Measurements from ENCODE around the gene PAM16.

The PAM16 gene

GRCh38 chr16:4369007-4369733 lies 18.0 kb upstream of the PAM16 start:
- DNase-seq (ENCODE audit: low spot score), result no peak
- in situ Hi-C loops (cut with MboI; ENCODE audit: low sequenced_read_pairs, unreplicated experiment), result no loop called here
- TF ChIP-seq, protein P1, sequence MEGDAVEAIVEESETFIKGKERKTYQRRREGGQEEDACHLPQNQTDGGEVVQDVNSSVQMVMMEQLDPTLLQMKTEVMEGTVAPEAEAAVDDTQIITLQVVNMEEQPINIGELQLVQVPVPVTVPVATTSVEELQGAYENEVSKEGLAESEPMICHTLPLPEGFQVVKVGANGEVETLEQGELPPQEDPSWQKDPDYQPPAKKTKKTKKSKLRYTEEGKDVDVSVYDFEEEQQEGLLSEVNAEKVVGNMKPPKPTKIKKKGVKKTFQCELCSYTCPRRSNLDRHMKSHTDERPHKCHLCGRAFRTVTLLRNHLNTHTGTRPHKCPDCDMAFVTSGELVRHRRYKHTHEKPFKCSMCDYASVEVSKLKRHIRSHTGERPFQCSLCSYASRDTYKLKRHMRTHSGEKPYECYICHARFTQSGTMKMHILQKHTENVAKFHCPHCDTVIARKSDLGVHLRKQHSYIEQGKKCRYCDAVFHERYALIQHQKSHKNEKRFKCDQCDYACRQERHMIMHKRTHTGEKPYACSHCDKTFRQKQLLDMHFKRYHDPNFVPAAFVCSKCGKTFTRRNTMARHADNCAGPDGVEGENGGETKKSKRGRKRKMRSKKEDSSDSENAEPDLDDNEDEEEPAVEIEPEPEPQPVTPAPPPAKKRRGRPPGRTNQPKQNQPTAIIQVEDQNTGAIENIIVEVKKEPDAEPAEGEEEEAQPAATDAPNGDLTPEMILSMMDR (IDR thresholded peaks at IDR 0.05; ENCODE audit: borderline replicate concordance, control extremely low read depth, extremely low read depth, insufficient read depth, missing control alignments), result no peak

DNA sequence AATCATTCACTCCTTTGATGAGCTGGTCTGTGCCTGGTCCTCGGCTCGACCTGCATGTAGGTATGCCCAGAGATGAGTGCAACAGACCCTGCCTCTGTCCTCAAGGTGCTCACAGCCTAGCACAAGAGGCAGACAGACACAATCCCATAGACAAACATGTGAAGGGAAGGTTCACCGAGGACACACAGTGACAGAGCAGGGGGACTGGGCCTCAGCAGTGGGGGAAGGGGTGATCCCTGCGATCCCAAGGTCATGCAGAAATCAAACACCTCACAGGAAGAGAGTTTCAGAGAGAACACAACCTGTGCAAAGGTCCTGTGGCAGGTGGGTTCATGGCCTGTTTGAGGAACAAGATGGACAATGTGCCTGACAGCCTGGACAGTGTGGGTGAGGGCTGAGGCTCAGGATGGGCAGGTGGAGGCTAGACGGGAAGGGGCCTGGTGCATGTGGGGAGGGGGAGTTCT lies 16.3 kb upstream of the PAM16 start:
- TF ChIP-seq, protein P1 (IDR thresholded peaks at IDR 0.05; ENCODE audit: borderline replicate concordance, control extremely low read depth, extremely low read depth, insufficient read depth, missing control alignments), result no peak
- in situ Hi-C loops (cut with MboI; ENCODE audit: low sequenced_read_pairs, unreplicated experiment), result no loop called here
- DNase-seq (ENCODE audit: low spot score), result no peak

DNA sequence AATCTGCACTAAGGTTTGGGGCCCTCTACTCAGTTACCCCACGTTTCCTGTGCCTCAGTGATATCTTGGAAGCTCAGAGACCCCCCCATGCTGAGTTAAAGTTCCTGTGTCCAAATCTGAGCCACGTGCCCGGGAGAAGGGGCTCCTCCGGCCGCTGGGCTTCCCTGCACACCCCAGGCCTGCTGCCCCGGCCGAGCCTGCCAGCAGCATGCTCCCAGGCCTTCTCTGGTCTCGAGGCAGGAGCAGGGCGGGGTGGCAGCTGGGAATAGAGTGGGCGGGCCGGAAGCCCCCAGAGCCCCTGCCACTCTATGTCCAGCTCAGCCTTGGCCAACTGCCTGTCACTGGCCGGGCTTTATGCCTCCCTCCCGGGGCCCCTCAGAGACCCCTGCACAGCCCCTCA lies 14.9 kb upstream of the PAM16 start:
- in situ Hi-C loops (cut with MboI; ENCODE audit: low sequenced_read_pairs, unreplicated experiment), result no loop called here
- TF ChIP-seq, protein P1 (IDR thresholded peaks at IDR 0.05; ENCODE audit: borderline replicate concordance, control extremely low read depth, extremely low read depth, insufficient read depth, missing control alignments), result no peak
- DNase-seq (ENCODE audit: low spot score), result no peak

- TF ChIP-seq, protein P1 (IDR thresholded peaks at IDR 0.05; ENCODE audit: borderline replicate concordance, control extremely low read depth, extremely low read depth, insufficient read depth, missing control alignments), result no peak
- no peak for DNase-seq (ENCODE audit: low spot score)
- in situ Hi-C loops (cut with MboI; ENCODE audit: low sequenced_read_pairs, unreplicated experiment), result no loop called here
Observed at GRCh38 chr16:4365615-4366014, 14.5 kb upstream of the PAM16 start.

- TF ChIP-seq, protein P1 (IDR thresholded peaks at IDR 0.05; ENCODE audit: borderline replicate concordance, control extremely low read depth, extremely low read depth, insufficient read depth, missing control alignments), result no peak
- in situ Hi-C loops (cut with MboI; ENCODE audit: low sequenced_read_pairs, unreplicated experiment), result no loop called here
- no peak for DNase-seq (ENCODE audit: low spot score)
Observed at GRCh38 chr16:4365014-4365406, 13.9 kb upstream of the PAM16 start.

DNA sequence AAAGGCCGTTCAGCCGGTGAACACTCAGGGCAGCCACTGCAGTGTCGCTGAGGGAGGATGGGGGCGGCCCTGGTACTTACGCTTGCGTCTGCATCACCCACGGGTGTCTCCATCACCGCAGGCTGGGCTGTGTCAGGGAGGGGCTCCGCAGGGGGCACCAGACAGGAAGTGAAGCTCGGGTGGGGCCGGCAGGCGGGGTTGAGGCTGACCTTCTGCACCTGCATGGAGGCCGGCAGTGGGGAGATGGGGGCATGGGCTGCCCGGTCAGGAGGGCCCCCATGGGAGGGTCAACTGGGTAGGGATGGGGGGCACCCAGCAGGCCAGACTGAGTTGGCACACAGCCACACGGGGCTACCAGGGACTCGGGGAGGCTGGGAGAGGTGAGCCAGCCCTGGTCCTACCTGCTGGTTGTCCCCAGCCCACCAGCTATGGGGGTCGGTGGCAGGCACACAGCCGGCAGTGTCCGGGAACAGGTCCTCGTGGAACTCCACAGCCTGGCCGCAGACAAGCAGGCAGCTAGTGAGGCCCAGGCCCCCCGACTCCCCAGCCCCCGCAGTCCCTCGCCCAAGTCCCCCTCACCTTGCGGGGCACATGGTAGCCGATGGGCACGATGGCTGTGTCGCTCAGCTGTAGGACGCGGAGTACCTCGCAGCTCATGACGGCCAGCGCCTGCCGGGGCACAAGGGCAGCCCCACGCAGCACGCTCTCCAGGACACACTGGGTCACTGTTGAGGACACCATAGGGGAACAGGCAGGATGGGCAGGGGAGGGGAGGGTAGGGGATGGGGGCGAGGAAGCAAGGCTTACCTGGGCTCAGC lies 13.3 kb upstream of the PAM16 start:
- no peak for DNase-seq (ENCODE audit: low spot score)

More for the DNA sequence above, 13.3 kb upstream of the PAM16 start:
- TF ChIP-seq, protein P1 (IDR thresholded peaks at IDR 0.05; ENCODE audit: borderline replicate concordance, control extremely low read depth, extremely low read depth, insufficient read depth, missing control alignments), result no peak
- in situ Hi-C loops (cut with MboI; ENCODE audit: low sequenced_read_pairs, unreplicated experiment), result no loop called here

All from GM13976 (cell line).